ENCODE data around the gene ADAMTS15.

Gene ADAMTS15

GRCh38 chr11:130478881-130479280 lies 30.4 kb downstream of the ADAMTS15 start:
- no peak for DNase-seq (ENCODE audit: low read depth, low spot score)

GRCh38 chr11:130480186-130480585 lies 31.7 kb downstream of the ADAMTS15 start:
- DNase-seq (ENCODE audit: low read depth, low spot score), result no peak

- DNase-seq (ENCODE audit: low read depth, low spot score), result no peak
Measured at GRCh38 chr11:130480711-130481140, 32.3 kb downstream of the ADAMTS15 start.

GRCh38 chr11:130483124-130483523 lies 34.7 kb downstream of the ADAMTS15 start:
- DNase-seq (ENCODE audit: low read depth, low spot score), result no peak

- no peak for DNase-seq (ENCODE audit: low read depth, low spot score)
Measured at GRCh38 chr11:130485983-130486382, 37.5 kb downstream of the ADAMTS15 start.

GRCh38 chr11:130486391-130486836 lies 38.0 kb downstream of the ADAMTS15 start:
- no peak for DNase-seq (ENCODE audit: low read depth, low spot score)

- DNase-seq (ENCODE audit: low read depth, low spot score), result no peak
Measured at GRCh38 chr11:130486987-130487923, 38.8 kb downstream of the ADAMTS15 start.

- DNase-seq (ENCODE audit: low read depth, low spot score), result no peak
Measured at GRCh38 chr11:130487924-130488815, 39.7 kb downstream of the ADAMTS15 start.

- no peak for DNase-seq (ENCODE audit: low read depth, low spot score)
Measured at GRCh38 chr11:130488848-130489584, 40.6 kb downstream of the ADAMTS15 start.

- no peak for DNase-seq (ENCODE audit: low read depth, low spot score)
Measured at GRCh38 chr11:130489716-130490115, 41.3 kb downstream of the ADAMTS15 start.

GRCh38 chr11:130490682-130491449 lies 42.4 kb downstream of the ADAMTS15 start:
- no peak for DNase-seq (ENCODE audit: low read depth, low spot score)

GRCh38 chr11:130498181-130498580 lies 49.7 kb downstream of the ADAMTS15 start:
- DNase-seq (ENCODE audit: low read depth, low spot score), result no peak

- no peak for DNase-seq (ENCODE audit: low read depth, low spot score)
Measured at GRCh38 chr11:130499828-130500227, 51.4 kb downstream of the ADAMTS15 start.

GRCh38 chr11:130504317-130504716 lies 55.9 kb downstream of the ADAMTS15 start:
- DNase-seq (ENCODE audit: low read depth, low spot score), result no peak

- no peak for DNase-seq (ENCODE audit: low read depth, low spot score)
Measured at GRCh38 chr11:130508913-130509312, 60.5 kb downstream of the ADAMTS15 start.

GRCh38 chr11:130509942-130510341 lies 61.5 kb downstream of the ADAMTS15 start:
- DNase-seq (ENCODE audit: low read depth, low spot score), result no peak

- DNase-seq (ENCODE audit: low read depth, low spot score), result no peak
Measured at GRCh38 chr11:130510407-130511006, 62.1 kb downstream of the ADAMTS15 start.

- no peak for DNase-seq (ENCODE audit: low read depth, low spot score)
Measured at GRCh38 chr11:130511765-130512164, 63.3 kb downstream of the ADAMTS15 start.

- DNase-seq (ENCODE audit: low read depth, low spot score), result no peak
Measured at GRCh38 chr11:130512662-130513061, 64.2 kb downstream of the ADAMTS15 start.

GRCh38 chr11:130513132-130513531 lies 64.7 kb downstream of the ADAMTS15 start:
- DNase-seq (ENCODE audit: low read depth, low spot score), result no peak

All from activated CD4-positive, CD25-positive, alpha-beta regulatory T cell treated with anti-CD3 and anti-CD28 coated beads, Interleukin-2, amount 50 U/mL, for 16 hours (primary cell).